Neural progenitor cell (in vitro differentiated cells): ENCODE data around the gene ELMO1. TPM values are rescaled to one million over a fixed set of nuclear protein-coding genes. Genes with fewer than 3 reads are reported as not detected.

Experiments used
- DNase-seq: peaks from one replicate; pipeline ENCODE4 v3.0.0-alpha.2; 2016; ENCODE audit warnings: low spot score
- H2AFZ ChIP-seq: fragments of 200-600 bp; sonication (generic); replicated peaks from 2 replicates; pipeline ENCODE4 v1.6.1; 2016; ENCODE audit warnings: antibody characterized with exemption
- H3F3A ChIP-seq: fragments of 200-600 bp; sonication (generic); 2 replicates; pipeline ENCODE4 v1.6.1; 2016; ENCODE audit warnings: antibody characterized with exemption, low read depth
- H3K27ac ChIP-seq: fragments of 200-600 bp; sonication (generic); 2 replicates; pipeline ENCODE4 v1.5.1; 2016; ENCODE audit warnings: mild to moderate bottlenecking
- H3K27me3 ChIP-seq: fragments of 200-600 bp; sonication (generic); 2 replicates; pipeline ENCODE4 v1.6.1; 2016; ENCODE audit warnings: mild to moderate bottlenecking, moderate library complexity
- H3K36me3 ChIP-seq: fragments of 200-600 bp; sonication (generic); 2 replicates; pipeline ENCODE4 v1.5.1; 2016
- H3K4me1 ChIP-seq: fragments of 200-600 bp; sonication (generic); 2 replicates; pipeline ENCODE4 v1.6.1; 2016; ENCODE audit warnings: mixed run types
- H3K4me2 ChIP-seq: fragments of 200-600 bp; sonication (generic); 2 replicates; pipeline ENCODE4 v1.6.1; 2016
- H3K4me3 ChIP-seq: fragments of 200-600 bp; sonication (generic); 2 replicates; pipeline ENCODE4 v1.5.1; 2016
- H3K79me2 ChIP-seq: fragments of 200-600 bp; sonication (generic); 2 replicates; pipeline ENCODE4 v1.6.1; 2016; ENCODE audit warnings: low read depth
- H3K9ac ChIP-seq: fragments of 200-600 bp; sonication (generic); 2 replicates; pipeline ENCODE4 v1.6.1; 2016
- H3K9me3 ChIP-seq: fragments of 200-600 bp; sonication (generic); 2 replicates; pipeline ENCODE4 v1.5.1; 2016; ENCODE audit warnings: low read depth
- H4K20me1 ChIP-seq: fragments of 200-600 bp; sonication (generic); 2 replicates; pipeline ENCODE4 v1.6.1; 2016; ENCODE audit warnings: low read depth
- H3K27ac Mint-ChIP-seq: 3 replicates; pipeline ENCODE4 v1.8.0; 2021; ENCODE audit warnings: mixed read lengths
- H3K27me3 Mint-ChIP-seq: 2 replicates; pipeline ENCODE4 v1.8.0; 2022; ENCODE audit warnings: low read depth, mild to moderate bottlenecking, inconsistent platforms, moderate library complexity, mixed read lengths; ENCODE audit not compliant: insufficient read depth
- H3K36me3 Mint-ChIP-seq: 3 replicates; pipeline ENCODE4 v1.8.0; 2021; ENCODE audit warnings: mixed read lengths
- H3K4me1 Mint-ChIP-seq: 3 replicates; pipeline ENCODE4 v1.8.0; 2021; ENCODE audit warnings: mixed read lengths
- H3K4me3 Mint-ChIP-seq: 3 replicates; pipeline ENCODE4 v1.8.0; 2021; ENCODE audit warnings: mild to moderate bottlenecking, moderate library complexity, mixed read lengths
- H3K9me3 Mint-ChIP-seq: 3 replicates; pipeline ENCODE4 v1.8.0; 2020; ENCODE audit warnings: mixed read lengths
- CTCF ChIP-seq: fragments of 200-600 bp; sonication (generic); IDR thresholded peaks from 2 replicates; pipeline ENCODE4 v1.5.1; 2017; ENCODE audit warnings: antibody characterized with exemption, mild to moderate bottlenecking
- EZH2 ChIP-seq: fragments of 200-600 bp; sonication (generic); IDR thresholded peaks from 2 replicates; pipeline ENCODE4 v1.6.1; 2017; ENCODE audit warnings: antibody characterized with exemption, mild to moderate bottlenecking, moderate library complexity
- EZH2phosphoT487 ChIP-seq: fragments of 200-600 bp; sonication (generic); IDR thresholded peaks from 2 replicates; pipeline ENCODE4 v1.6.1; 2017; ENCODE audit warnings: antibody characterized with exemption
- total RNA-seq: library from RNA; depleted of rRNA; stranded (reverse); fragments of >200 nt; gene quantifications from 2 replicates; pipeline ENCODE4 v1.2.3, GENCODE V29; 2015; ENCODE audit warnings: low replicate concordance

The ELMO1 gene
- total RNA-seq, 1 donor from 2014 or later, result 22.0 TPM

- H2AFZ ChIP-seq, result no peak overlapping the region
Observed at GRCh38 chr7:36871355-36871738, 577.3 kb downstream of the ELMO1 start.

DNA sequence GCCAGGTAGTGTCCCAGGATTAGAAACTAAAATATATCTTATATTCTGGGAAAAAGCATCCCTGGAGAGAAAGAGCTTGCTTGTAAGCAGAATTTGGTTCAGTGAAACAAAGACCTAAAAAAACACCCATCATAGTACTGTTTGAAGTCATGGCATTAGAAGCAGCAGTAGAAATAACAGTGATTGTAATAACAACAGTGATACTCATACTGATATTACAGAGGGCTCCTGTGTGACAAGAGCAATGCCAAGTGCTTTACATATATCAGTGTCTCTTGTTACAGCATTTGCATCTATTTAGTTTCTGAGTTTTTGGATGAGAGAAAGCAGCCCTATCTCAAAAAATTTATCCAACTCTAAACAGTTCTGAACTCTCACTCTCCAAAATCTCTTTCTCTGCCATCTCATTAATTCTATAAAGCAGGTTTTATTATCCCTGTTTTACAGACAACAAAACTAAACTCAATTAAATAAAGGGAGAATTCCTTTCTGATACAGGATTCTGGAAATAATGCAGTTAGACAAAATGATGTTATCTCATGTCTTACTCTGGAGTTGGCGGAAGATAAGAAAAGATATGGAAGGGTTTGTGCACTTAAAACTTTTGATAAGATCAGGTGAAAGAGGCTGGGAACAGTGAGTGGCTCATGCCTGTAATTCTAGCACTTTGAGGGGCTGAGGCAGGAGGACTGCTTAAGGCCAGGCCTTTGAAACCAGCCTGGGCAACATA, 577.9 kb downstream of the ELMO1 start:
- Mint-ChIP-seq H3K27ac (no peak overlapping the region), H3K9me3 (no peaks in the 10 kb centered on the region), H3K27me3 (no peaks in the 10 kb centered on the region), H3K36me3 (no peaks in the 10 kb centered on the region), H3K4me1 (peaks cover 8% of the 10 kb centered on the region), H3K4me3 (no peak overlapping the region)
- no peak overlapping the region for H3K9ac ChIP-seq
- H2AFZ ChIP-seq, result no peak overlapping the region
- no peaks in the 10 kb centered on the region for H4K20me1 ChIP-seq
- no peak for TF ChIP-seq EZH2phosphoT487
- no peak for TF ChIP-seq CTCF
- no peak for TF ChIP-seq EZH2
- peaks cover 12% of the 10 kb centered on the region for H3K4me1 ChIP-seq
- no peaks in the 10 kb centered on the region for H3K79me2 ChIP-seq
- H3F3A ChIP-seq, result peaks cover 6% of the 10 kb centered on the region
- no peaks in the 10 kb centered on the region for H3K27me3 ChIP-seq
- H3K4me2 ChIP-seq, result no peak overlapping the region
- no peak overlapping the region for H3K27ac ChIP-seq
- no peak overlapping the region for H3K4me3 ChIP-seq
- H3K36me3 ChIP-seq, result no peaks in the 10 kb centered on the region
- no peak for DNase-seq
- no peaks in the 10 kb centered on the region for H3K9me3 ChIP-seq

More at GRCh38 chr7:36871355-36871738, 577.3 kb downstream of the ELMO1 start:
- H3K36me3 Mint-ChIP-seq, result no peaks in the 10 kb centered on the region
- Histone ChIP-seq H3K27ac (no peak overlapping the region), H3K27me3 (no peaks in the 10 kb centered on the region), H3F3A (peaks cover 11% of the 10 kb centered on the region), H3K4me2 (no peak overlapping the region), H3K79me2 (no peaks in the 10 kb centered on the region), H3K9me3 (no peaks in the 10 kb centered on the region), H3K4me3 (no peak overlapping the region), H3K4me1 (peaks cover 17% of the 10 kb centered on the region), H4K20me1 (no peaks in the 10 kb centered on the region), H3K9ac (no peak overlapping the region), H3K36me3 (no peaks in the 10 kb centered on the region)
- no peak overlapping the region for H3K4me3 Mint-ChIP-seq
- H3K27ac Mint-ChIP-seq, result no peak overlapping the region
- no peaks in the 10 kb centered on the region for H3K9me3 Mint-ChIP-seq
- no peak for TF ChIP-seq CTCF
- no peak for TF ChIP-seq EZH2
- TF ChIP-seq EZH2phosphoT487, result no peak
- H3K27me3 Mint-ChIP-seq, result no peaks in the 10 kb centered on the region
- DNase-seq, result no peak
- peaks cover 11% of the 10 kb centered on the region for H3K4me1 Mint-ChIP-seq

GRCh38 chr7:36868727-36869411, 579.8 kb downstream of the ELMO1 start:
- Histone ChIP-seq H3K9ac (no peak overlapping the region), H3K27me3 (no peaks in the 10 kb centered on the region), H3K4me1 (no peaks in the 10 kb centered on the region), H3K36me3 (no peaks in the 10 kb centered on the region), H2AFZ (no peak overlapping the region), H3K4me3 (no peak overlapping the region), H3K9me3 (no peaks in the 10 kb centered on the region), H3K27ac (no peak overlapping the region), H3K4me2 (no peak overlapping the region), H3F3A (no peaks in the 10 kb centered on the region), H3K79me2 (no peaks in the 10 kb centered on the region), H4K20me1 (no peaks in the 10 kb centered on the region)
- no peaks in the 10 kb centered on the region for H3K36me3 Mint-ChIP-seq
- peaks cover 6% of the 10 kb centered on the region for H3K4me1 Mint-ChIP-seq
- no peak for DNase-seq
- no peak overlapping the region for H3K27ac Mint-ChIP-seq
- no peak overlapping the region for H3K4me3 Mint-ChIP-seq
- no peaks in the 10 kb centered on the region for H3K27me3 Mint-ChIP-seq
- no peaks in the 10 kb centered on the region for H3K9me3 Mint-ChIP-seq
- TF ChIP-seq EZH2phosphoT487 (no peak), EZH2 (no peak)

- DNase-seq, result no peak
- Histone ChIP-seq H3K9ac (no peak overlapping the region), H4K20me1 (no peaks in the 10 kb centered on the region), H3K9me3 (no peaks in the 10 kb centered on the region), H3F3A (no peaks in the 10 kb centered on the region), H2AFZ (no peak overlapping the region), H3K4me1 (no peaks in the 10 kb centered on the region), H3K79me2 (no peaks in the 10 kb centered on the region), H3K4me2 (no peak overlapping the region), H3K27me3 (no peaks in the 10 kb centered on the region), H3K36me3 (no peaks in the 10 kb centered on the region), H3K4me3 (no peak overlapping the region), H3K27ac (no peak overlapping the region)
- Mint-ChIP-seq H3K4me1 (peaks cover 6% of the 10 kb centered on the region), H3K36me3 (no peaks in the 10 kb centered on the region), H3K9me3 (no peaks in the 10 kb centered on the region), H3K4me3 (no peak overlapping the region), H3K27me3 (peaks cover 2% of the 10 kb centered on the region), H3K27ac (no peak overlapping the region)
- TF ChIP-seq EZH2phosphoT487 (no peak), CTCF (no peak), EZH2 (no peak)
Observed at GRCh38 chr7:36865019-36865418, 583.6 kb downstream of the ELMO1 start.
